ENCODE results near the gene KIF3A.

DNA sequence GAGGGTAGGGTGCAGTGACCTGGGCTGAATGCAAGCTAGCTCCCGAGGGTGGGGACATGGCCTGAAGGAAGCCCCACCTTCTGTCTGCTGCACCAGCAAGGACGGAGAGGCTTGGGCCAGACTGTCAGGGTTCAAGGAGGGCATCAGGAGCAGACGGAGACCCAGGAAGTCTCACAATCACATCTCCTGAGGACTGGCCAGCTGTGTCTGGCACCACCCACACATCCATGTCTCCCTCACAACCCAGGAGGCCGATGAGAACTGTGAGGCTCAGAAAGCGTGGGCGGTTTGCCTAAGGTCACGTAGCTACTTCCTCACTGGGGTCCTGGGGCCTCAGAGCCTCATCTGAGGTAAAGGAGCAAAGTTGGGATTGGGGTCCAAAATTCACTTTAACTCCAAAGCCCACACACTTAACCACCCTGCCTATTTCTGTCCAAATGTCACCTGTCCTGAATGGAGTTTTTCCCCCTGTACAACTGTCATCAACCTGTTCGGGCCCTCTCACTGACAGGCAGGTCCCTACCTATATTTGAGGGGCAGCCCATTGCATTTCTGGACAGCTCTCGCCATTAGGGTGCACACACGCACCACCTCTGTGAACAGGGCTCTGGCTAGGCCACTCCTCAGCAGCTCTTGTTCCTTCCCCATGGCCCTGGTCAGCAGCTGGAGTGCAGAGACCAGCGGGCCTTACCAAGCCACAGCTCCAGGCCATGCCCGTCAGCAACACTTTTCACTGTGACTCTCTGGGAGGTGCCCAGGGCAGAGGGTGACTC lies 75.9 kb downstream of the KIF3A start:
- TF ChIP-seq, protein P1, sequence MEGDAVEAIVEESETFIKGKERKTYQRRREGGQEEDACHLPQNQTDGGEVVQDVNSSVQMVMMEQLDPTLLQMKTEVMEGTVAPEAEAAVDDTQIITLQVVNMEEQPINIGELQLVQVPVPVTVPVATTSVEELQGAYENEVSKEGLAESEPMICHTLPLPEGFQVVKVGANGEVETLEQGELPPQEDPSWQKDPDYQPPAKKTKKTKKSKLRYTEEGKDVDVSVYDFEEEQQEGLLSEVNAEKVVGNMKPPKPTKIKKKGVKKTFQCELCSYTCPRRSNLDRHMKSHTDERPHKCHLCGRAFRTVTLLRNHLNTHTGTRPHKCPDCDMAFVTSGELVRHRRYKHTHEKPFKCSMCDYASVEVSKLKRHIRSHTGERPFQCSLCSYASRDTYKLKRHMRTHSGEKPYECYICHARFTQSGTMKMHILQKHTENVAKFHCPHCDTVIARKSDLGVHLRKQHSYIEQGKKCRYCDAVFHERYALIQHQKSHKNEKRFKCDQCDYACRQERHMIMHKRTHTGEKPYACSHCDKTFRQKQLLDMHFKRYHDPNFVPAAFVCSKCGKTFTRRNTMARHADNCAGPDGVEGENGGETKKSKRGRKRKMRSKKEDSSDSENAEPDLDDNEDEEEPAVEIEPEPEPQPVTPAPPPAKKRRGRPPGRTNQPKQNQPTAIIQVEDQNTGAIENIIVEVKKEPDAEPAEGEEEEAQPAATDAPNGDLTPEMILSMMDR (conservative IDR thresholded peaks at IDR 0.05; ENCODE audit: low read length), result no peak
- no peak for TF ChIP-seq EZH2phosphoT487 (IDR thresholded peaks at IDR 0.05; ENCODE audit: borderline replicate concordance)
